Measurements from ENCODE around the gene LENG1.
"Not testable (repeated sequence)": the region's sequence is repeated elsewhere in the genome, so short reads cannot be mapped to it uniquely, and the experiment has no call there.

Gene LENG1

DNA sequence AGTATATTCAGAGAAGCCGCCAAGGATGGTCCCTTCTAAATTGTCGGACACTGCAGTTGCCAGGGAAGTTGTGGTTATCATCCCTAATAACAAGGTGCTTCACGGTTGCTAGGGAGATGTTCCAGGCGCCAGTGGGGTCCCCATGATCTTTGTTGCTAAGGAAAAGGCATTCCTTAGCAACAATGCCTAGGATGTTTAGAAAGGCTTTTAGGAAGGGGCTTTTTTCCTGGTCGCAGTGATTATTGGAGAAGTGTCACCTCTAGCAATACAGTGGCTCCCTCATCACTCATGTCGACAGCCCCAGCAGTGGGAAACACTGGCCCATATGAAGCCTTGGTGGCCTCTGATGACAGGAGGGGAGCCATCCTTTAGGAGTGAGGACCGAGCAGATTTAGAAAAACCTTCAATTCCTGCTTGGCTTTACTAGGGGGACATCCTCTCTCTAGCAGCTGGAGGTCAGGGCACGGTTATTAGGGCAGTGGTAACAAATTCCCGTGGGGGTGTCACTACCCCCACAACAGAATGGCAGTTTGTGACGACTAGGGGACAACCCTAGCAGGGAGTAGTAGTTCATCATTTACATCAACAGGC is 19.8 kb upstream of the LENG1 start:
- no peak overlapping the region for H3K27ac ChIP-seq (ENCODE audit: low read depth in 2 of 2, low read length in 2 of 2)
- H3K9me3 ChIP-seq (ENCODE audit: control insufficient read depth in 2 of 2, low read length in 2 of 2) = no peaks in the 10 kb centered on the region
- H3K4me1 ChIP-seq (ENCODE audit: control insufficient read depth in 2 of 2, insufficient read depth in 2 of 2, low read length in 2 of 2) = peaks cover 4 to 5% of the 10 kb centered on the region in 2 donors
- H3K36me3 ChIP-seq (ENCODE audit: control insufficient read depth in 2 of 2, insufficient read depth in 2 of 2, low read length in 2 of 2) = peaks cover 12 to 15% of the 10 kb centered on the region in 2 donors
- H3K9ac ChIP-seq (ENCODE audit: low read depth in 1 of 2, low read length in 2 of 2) = no peak overlapping the region
- H3K27me3 ChIP-seq (ENCODE audit: control insufficient read depth in 2 of 2, insufficient read depth in 2 of 2, low read length in 2 of 2) = no peaks in the 10 kb centered on the region
- no peak overlapping the region for H3K4me3 ChIP-seq (ENCODE audit: low read length in 2 of 2)

DNA sequence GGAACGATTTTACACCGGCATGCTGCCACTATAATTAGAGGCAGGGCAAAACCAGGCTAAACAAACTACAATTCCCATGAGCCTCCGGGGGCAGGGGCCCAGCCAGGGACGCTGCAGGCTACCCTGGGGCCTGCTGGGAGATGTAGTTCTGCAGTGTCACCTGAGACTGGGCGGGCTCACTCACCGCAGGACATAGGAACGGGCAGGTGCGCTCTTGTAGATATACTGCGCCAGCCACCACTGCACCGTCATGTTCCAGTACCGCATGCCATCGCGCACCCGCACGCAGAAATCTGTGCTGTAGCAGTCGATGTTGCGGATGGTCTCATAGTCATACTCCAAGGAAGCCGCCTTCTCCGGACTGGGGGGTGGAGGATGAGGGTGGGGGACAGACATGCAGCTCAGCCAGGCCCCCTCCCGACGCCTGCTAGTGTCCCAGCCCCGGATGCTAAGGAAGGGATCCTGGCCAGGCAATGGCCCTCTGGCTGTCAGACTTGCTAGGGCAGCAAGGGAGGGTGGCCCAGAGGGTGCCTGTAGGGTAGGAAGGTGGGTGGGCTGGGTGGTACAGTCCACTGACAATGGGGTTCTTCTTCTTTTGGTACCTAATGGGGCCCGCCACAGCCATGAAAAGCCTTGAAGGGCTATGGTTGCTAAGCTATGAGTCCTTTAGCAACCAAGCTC is 19.2 kb upstream of the LENG1 start:
- Histone ChIP-seq H3K4me3 (ENCODE audit: low read length in 2 of 2) (no peak overlapping the region), H3K4me1 (ENCODE audit: control insufficient read depth in 2 of 2, insufficient read depth in 2 of 2, low read length in 2 of 2) (peaks cover 4 to 5% of the 10 kb centered on the region in 2 donors), H3K27ac (ENCODE audit: low read depth in 2 of 2, low read length in 2 of 2) (no peak overlapping the region), H3K9ac (ENCODE audit: low read depth in 1 of 2, low read length in 2 of 2) (no peak overlapping the region), H3K27me3 (ENCODE audit: control insufficient read depth in 2 of 2, insufficient read depth in 2 of 2, low read length in 2 of 2) (no peaks in the 10 kb centered on the region), H3K36me3 (ENCODE audit: control insufficient read depth in 2 of 2, insufficient read depth in 2 of 2, low read length in 2 of 2) (peaks cover 12 to 15% of the 10 kb centered on the region in 2 donors), H3K9me3 (ENCODE audit: control insufficient read depth in 2 of 2, low read length in 2 of 2) (no peaks in the 10 kb centered on the region)

DNA sequence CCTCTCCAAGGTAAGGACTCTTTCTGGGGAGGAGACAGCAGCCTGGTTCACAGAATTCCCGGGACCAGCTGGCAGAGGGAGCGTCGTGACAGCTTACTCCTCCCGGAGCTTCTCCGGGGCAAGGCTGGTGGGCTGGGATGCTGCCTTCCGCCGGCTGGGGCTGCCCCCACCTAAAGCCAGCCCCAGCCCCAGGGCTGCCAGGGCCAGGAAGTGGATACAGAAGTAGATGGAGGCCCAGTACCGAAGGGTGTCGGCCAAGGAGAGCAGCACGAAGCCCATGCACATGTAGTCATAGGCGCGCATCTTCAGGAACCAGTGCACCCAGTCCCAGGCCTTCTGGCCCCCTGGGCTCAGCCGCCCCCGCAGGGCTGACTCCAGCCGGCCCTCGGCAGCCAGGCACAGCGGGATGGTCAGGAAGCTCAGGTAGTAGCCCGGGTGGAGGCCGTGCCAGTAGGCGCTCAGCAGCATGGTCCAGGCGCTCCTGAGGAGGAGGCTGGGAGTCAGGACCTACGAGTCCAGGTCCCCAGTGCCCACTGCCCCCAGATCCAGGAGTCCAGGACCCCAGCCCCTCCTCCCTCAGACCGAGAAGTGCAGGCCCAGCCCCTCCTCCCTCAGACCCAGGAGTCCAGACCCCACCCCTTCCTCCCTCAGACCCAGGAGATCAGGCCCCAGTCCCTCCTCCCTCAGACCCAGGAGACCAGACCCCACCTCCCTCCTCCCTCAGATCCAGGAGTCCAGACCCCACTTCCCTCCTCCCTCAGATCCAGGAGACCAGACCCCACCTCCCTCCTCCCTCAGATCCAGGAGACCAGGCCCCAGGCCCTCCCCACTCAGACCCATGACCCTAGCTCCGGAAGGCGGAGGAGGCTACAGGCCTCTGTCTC is 14.7 kb upstream of the LENG1 start:
- Histone ChIP-seq H3K9ac (ENCODE audit: low read depth in 1 of 2, low read length in 2 of 2) (no peak overlapping the region), H3K27ac (ENCODE audit: low read depth in 2 of 2, low read length in 2 of 2) (no peak overlapping the region), H3K4me1 (ENCODE audit: control insufficient read depth in 2 of 2, insufficient read depth in 2 of 2, low read length in 2 of 2) (peaks cover 0 to 5% of the 10 kb centered on the region in 2 donors), H3K4me3 (ENCODE audit: low read length in 2 of 2) (no peak overlapping the region), H3K36me3 (ENCODE audit: control insufficient read depth in 2 of 2, insufficient read depth in 2 of 2, low read length in 2 of 2) (peaks cover 0 to 8% of the 10 kb centered on the region in 2 donors), H3K9me3 (ENCODE audit: control insufficient read depth in 2 of 2, low read length in 2 of 2) (no peaks in the 10 kb centered on the region), H3K27me3 (ENCODE audit: control insufficient read depth in 2 of 2, insufficient read depth in 2 of 2, low read length in 2 of 2) (no peaks in the 10 kb centered on the region)

DNA sequence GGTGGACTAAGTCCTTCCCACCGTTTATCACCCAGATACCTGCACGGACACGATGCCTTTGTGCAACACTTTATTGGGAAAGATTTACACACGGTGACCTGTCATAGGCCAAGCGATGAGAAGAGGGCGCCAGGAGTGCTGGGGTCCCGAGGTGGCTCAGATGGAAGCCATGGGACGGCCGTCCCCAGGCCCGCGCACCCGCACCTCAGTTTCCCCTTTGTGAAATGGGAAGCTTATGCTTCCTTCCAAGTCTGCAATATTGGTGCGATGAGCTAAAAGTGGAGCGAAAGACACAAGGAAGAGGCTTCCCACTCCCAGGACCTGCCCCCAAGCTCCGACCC is 13.8 kb upstream of the LENG1 start:
- Histone ChIP-seq H3K4me3 (ENCODE audit: low read length in 2 of 2) (peak overlapping the region; percentile 31 to 74), H3K9ac (ENCODE audit: low read depth in 1 of 2, low read length in 2 of 2) (peak overlapping the region in 1 of 2 donors; percentile 27), H3K27ac (ENCODE audit: low read depth in 2 of 2, low read length in 2 of 2) (no peak overlapping the region), H3K9me3 (ENCODE audit: control insufficient read depth in 2 of 2, low read length in 2 of 2) (no peaks in the 10 kb centered on the region), H3K4me1 (ENCODE audit: control insufficient read depth in 2 of 2, insufficient read depth in 2 of 2, low read length in 2 of 2) (peaks cover 1 to 7% of the 10 kb centered on the region in 2 donors), H3K27me3 (ENCODE audit: control insufficient read depth in 2 of 2, insufficient read depth in 2 of 2, low read length in 2 of 2) (no peaks in the 10 kb centered on the region), H3K36me3 (ENCODE audit: control insufficient read depth in 2 of 2, insufficient read depth in 2 of 2, low read length in 2 of 2) (peaks cover 0 to 3% of the 10 kb centered on the region in 2 donors)

DNA sequence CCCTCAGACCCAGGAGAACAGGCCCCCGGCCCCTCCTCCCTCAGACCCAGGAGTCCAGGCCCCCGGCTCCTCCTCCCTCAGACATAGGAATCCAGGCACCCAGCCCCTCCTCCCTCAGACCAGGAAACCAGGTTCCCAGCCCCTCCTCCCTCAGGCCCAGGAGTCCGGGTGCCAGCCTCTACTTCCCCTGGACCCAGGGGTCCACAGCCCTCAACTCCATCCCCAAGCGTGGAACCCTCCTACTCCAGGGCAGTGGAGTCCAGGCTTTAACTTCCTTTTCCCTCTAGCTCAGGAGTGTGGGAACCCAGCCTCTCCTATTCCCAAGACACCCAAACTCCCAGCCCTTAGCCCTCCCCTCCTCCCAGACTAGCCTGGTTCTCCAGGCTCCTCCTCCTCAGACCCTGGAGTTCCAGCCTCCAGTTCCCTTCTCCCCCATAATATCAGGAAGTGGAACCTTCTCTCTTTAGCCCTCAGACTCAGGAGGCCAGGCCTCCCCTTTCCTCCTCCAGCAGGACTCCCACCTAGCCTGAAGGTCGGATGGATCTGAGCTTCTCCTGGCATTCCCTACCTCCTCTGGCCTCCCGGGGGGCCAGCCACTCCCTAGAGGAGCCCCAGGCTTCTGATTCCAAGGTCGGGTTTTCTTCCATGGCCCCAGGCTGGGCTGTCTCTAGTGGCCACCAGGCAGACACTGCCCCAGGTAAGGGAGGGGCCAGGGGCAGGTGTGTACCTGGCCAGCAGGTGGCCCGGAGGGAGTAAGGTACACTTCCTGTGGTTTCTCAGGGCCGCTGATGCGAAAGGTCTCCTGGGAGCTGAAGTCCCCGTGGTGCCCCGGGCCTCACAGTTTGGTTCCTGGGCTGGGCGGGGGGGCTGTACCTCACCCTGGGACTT is 13.2 kb upstream of the LENG1 start, which contains the start of gene TMC4:
TMC4 (minus strand) TSS at position 690 of the 888 bp plus-strand sequence; CDS start at position 647, 43 bp downstream.
- Histone ChIP-seq H3K9me3 (ENCODE audit: control insufficient read depth in 2 of 2, low read length in 2 of 2) (no peaks in the 10 kb centered on the region), H3K27ac (ENCODE audit: low read depth in 2 of 2, low read length in 2 of 2) (peak within 1 kb of the TSS; percentile 89 to 91), H3K9ac (ENCODE audit: low read depth in 1 of 2, low read length in 2 of 2) (peak within 1 kb of the TSS; percentile 87 to 96), H3K27me3 (ENCODE audit: control insufficient read depth in 2 of 2, insufficient read depth in 2 of 2, low read length in 2 of 2) (no peaks in the 10 kb centered on the region), H3K36me3 (ENCODE audit: control insufficient read depth in 2 of 2, insufficient read depth in 2 of 2, low read length in 2 of 2) (no peaks in the 10 kb centered on the region), H3K4me1 (ENCODE audit: control insufficient read depth in 2 of 2, insufficient read depth in 2 of 2, low read length in 2 of 2) (peaks cover 3 to 9% of the 10 kb centered on the region in 2 donors), H3K4me3 (ENCODE audit: low read length in 2 of 2) (peak within 1 kb of the TSS; percentile 74 to 83)

DNA sequence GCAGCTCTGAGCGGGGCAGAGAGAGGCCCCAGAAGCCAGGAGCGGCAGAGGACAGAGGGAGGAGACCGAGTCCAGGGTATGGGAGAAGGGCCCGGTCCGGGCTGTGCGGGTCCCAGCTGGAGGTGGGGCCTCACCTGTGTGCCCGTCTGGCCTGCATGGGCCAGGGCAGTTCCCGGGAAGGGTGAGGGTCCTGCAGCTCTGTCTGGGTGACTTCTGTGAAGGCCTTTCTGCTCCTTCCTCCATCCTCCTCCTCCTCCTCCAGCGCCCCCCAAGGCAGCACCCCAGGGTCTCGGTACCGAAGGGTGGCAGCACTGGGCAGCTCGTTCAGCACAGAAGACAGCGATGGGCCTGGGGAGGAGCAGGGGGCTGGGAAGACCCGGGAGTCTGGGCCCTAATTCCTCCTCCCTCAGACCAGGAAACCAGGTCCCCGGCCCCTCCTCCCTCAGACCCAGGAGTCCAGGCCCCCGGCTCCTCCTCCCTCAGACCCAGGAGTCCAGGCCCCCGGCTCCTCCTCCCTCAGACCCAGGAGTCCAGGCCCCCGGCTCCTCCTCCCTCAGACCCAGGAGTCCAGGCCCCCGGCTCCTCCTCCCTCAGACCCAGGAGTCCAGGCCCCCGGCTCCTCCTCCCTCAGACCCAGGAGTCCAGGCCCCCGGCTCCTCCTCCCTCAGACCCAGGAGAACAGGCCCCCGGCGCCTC is 12.4 kb upstream of the LENG1 start:
- Histone ChIP-seq H3K27ac (ENCODE audit: low read depth in 2 of 2, low read length in 2 of 2) (peak overlapping the region in 1 of 2 donors; percentile 89), H3K4me3 (ENCODE audit: low read length in 2 of 2) (peak overlapping the region in 1 of 2 donors; percentile 31)
- not testable (repeated sequence) for H3K27me3 ChIP-seq (ENCODE audit: control insufficient read depth in 2 of 2, insufficient read depth in 2 of 2, low read length in 2 of 2); H3K9me3 ChIP-seq (ENCODE audit: control insufficient read depth in 2 of 2, low read length in 2 of 2); H3K9ac ChIP-seq (ENCODE audit: low read depth in 1 of 2, low read length in 2 of 2); H3K36me3 ChIP-seq (ENCODE audit: control insufficient read depth in 2 of 2, insufficient read depth in 2 of 2, low read length in 2 of 2); H3K4me1 ChIP-seq (ENCODE audit: control insufficient read depth in 2 of 2, insufficient read depth in 2 of 2, low read length in 2 of 2)

DNA sequence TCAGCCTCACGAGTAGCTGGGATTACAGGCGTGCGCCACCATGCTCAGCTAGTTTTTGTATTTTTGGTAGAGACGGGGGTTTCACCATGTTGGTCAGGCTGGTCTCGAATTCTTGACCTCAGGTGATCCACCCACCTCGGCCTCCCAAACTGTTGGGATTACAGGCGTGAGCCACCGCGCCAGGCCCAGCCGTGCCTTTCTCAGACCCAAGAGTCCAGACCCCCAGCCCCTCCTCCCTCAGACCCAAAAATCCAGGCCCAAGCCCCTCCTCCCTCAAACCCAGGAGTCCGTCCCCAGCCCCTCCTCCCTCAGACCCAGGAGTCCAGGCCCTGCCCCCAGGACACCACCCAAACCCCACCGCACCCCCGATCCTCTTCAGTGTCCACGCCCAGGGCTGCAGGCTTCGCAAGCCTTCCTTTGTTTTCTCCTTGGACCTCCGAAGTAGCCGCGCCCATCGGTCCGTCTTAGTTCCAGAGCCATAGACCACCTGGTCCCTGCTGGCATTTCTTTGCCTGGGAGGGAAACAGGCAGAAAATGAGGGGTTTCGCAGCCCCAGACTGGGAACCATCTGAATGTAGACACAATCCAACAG is 9.7 kb upstream of the LENG1 start:
- no peak overlapping the region for H3K9ac ChIP-seq (ENCODE audit: low read depth in 1 of 2, low read length in 2 of 2)
- H3K36me3 ChIP-seq (ENCODE audit: control insufficient read depth in 2 of 2, insufficient read depth in 2 of 2, low read length in 2 of 2) = no peaks in the 10 kb centered on the region
- no peaks in the 10 kb centered on the region for H3K27me3 ChIP-seq (ENCODE audit: control insufficient read depth in 2 of 2, insufficient read depth in 2 of 2, low read length in 2 of 2)
- H3K4me1 ChIP-seq (ENCODE audit: control insufficient read depth in 2 of 2, insufficient read depth in 2 of 2, low read length in 2 of 2) = peaks cover 9 to 19% of the 10 kb centered on the region in 2 donors
- no peaks in the 10 kb centered on the region for H3K9me3 ChIP-seq (ENCODE audit: control insufficient read depth in 2 of 2, low read length in 2 of 2)
- H3K4me3 ChIP-seq (ENCODE audit: low read length in 2 of 2) = no peak overlapping the region
- no peak overlapping the region for H3K27ac ChIP-seq (ENCODE audit: low read depth in 2 of 2, low read length in 2 of 2)

DNA sequence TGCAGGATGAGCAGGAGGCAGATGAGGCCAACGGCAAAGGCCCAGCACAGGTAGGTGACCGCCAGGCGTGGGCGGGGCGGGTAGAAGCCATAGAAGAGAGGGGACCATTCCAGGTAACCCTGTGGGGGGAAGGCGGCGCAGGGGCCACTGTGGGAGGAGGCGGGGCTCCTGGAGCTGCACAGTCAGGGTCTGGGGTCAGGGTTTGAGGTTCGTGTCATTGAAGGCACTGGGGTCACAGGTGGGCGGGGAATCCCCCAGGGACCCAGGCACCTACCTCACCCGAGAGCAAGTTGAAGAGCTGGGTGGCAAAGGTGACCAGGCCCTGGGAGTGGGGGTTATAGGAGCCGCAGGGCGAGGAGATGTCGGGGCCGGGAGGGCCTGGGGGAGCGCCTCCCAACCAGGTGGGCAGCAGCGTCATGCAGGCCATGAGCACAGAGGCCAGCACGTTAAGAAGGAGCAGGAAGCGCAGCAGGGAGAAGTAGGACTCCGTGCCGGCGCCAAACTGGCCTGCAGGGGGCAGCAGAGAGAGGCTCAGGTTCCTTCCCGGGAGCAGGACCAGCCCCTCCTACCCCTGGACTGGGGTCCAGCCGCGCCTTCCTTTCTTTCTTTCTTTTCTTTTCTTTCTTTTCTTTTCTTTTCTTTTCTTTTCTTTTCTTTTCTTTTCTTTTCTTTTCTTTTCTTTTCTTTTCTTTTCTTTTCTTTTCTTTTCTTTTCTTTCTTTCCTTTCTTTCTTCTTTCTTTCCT is 8.8 kb upstream of the LENG1 start:
- Histone ChIP-seq H3K27me3 (ENCODE audit: control insufficient read depth in 2 of 2, insufficient read depth in 2 of 2, low read length in 2 of 2) (no peaks in the 10 kb centered on the region), H3K27ac (ENCODE audit: low read depth in 2 of 2, low read length in 2 of 2) (no peak overlapping the region), H3K4me3 (ENCODE audit: low read length in 2 of 2) (no peak overlapping the region), H3K4me1 (ENCODE audit: control insufficient read depth in 2 of 2, insufficient read depth in 2 of 2, low read length in 2 of 2) (peaks cover 13 to 19% of the 10 kb centered on the region in 2 donors), H3K9me3 (ENCODE audit: control insufficient read depth in 2 of 2, low read length in 2 of 2) (no peaks in the 10 kb centered on the region), H3K36me3 (ENCODE audit: control insufficient read depth in 2 of 2, insufficient read depth in 2 of 2, low read length in 2 of 2) (no peaks in the 10 kb centered on the region), H3K9ac (ENCODE audit: low read depth in 1 of 2, low read length in 2 of 2) (no peak overlapping the region)
